Esophagus muscularis mucosa (tissue), 4 donors: ENCODE measurements around the gene CALCB. TPM values are rescaled to one million over a fixed set of nuclear protein-coding genes. Genes with fewer than 3 reads are reported as not detected.
"Not testable (repeated sequence)": the region's sequence is repeated elsewhere in the genome, so short reads cannot be mapped to it uniquely, and the experiment has no call there.

Experiments
- DNase-seq: peaks from one replicate; pipeline ENCODE4 v3.0.0-alpha.2; 2017; ENCODE audit errors: extremely low spot score
- H3K27ac ChIP-seq, 4 donors: fragments of 200-600 bp; sonication (generic); replicated peaks in 1 of 4; 1 replicate in 3 of 4; 2 replicates in 1 of 4; pipeline ENCODE4 v1.5.1; 2016 to 2019; ENCODE audit warnings: mild to moderate bottlenecking in 1 of 4
- H3K27me3 ChIP-seq, 4 donors: fragments of 200-600 bp; sonication (generic); one replicate each; pipeline versions ENCODE4 v1.5.1 to v1.6.0; 2016 to 2019
- H3K36me3 ChIP-seq, 4 donors: fragments of 200-600 bp; sonication (generic); one replicate each; pipeline ENCODE4 v1.5.1; 2016 to 2019
- H3K4me1 ChIP-seq, 4 donors: fragments of 200-600 bp; sonication (generic); one replicate each; pipeline ENCODE4 v1.5.1; 2016 to 2019
- H3K4me3 ChIP-seq, 4 donors: fragments of 200-600 bp; sonication (generic); 1 replicate in 2 of 4; 2 replicates in 2 of 4; pipeline ENCODE4 v1.5.1; 2016 to 2019; ENCODE audit warnings: mild to moderate bottlenecking in 4 of 4, moderate library complexity in 1 of 4
- H3K9me3 ChIP-seq, 4 donors: fragments of 200-600 bp; sonication (generic); 1 replicate in 3 of 4; 2 replicates in 1 of 4; pipeline ENCODE4 v1.5.1; 2016 to 2019
- EP300 ChIP-seq: sonication (generic); formaldehyde crosslinking; IDR thresholded peaks from one replicate; pipeline ENCODE4 v1.6.1; 2017; ENCODE audit warnings: antibody characterized with exemption
- POLR2A ChIP-seq: fragments of 450-650 bp; IDR thresholded peaks from one replicate; pipeline ENCODE4 v1.6.1; 2017; ENCODE audit warnings: antibody characterized with exemption, moderate library complexity, mild to moderate bottlenecking, low read depth
- POLR2AphosphoS5 ChIP-seq, 2 donors: sonication (generic); formaldehyde crosslinking; IDR thresholded peaks; one replicate each; pipeline ENCODE4 v1.6.1; 2017; ENCODE audit warnings: antibody characterized with exemption in 2 of 2
- WGBS: methylation state at CpG from one replicate; pipeline ENCODE4 v1.1.5; 2018; 5-methylcytosine and 5-hydroxymethylcytosine counted together
- intact Hi-C: fragments of 100-400 bp; cut with DNase I; formaldehyde crosslinking; loops from one replicate; pipeline ENCODE4 v1.15.1; 2023
- total RNA-seq, 4 donors: library from RNA; depleted of rRNA; stranded (reverse); fragments of >200 nt; gene quantifications; one replicate each; pipeline versions ENCODE4 v1.1.0 to v1.2.1, GENCODE V29; 2016
- TF ChIP-seq, protein P1 (sequence below), 3 experiments: fragments of 200-600 bp in 2 of 3; fragments of 450-650 bp in 1 of 3; sonication (generic) in 2 of 3; IDR thresholded peaks; one replicate each; pipeline ENCODE4 v1.5.1; 2017 to 2019; ENCODE audit warnings: antibody characterized with exemption in 3 of 3, mild to moderate bottlenecking in 2 of 3, moderate library complexity in 1 of 3

Gene CALCB
- total RNA-seq, 4 donors from 2014 or later, result not detected

DNA sequence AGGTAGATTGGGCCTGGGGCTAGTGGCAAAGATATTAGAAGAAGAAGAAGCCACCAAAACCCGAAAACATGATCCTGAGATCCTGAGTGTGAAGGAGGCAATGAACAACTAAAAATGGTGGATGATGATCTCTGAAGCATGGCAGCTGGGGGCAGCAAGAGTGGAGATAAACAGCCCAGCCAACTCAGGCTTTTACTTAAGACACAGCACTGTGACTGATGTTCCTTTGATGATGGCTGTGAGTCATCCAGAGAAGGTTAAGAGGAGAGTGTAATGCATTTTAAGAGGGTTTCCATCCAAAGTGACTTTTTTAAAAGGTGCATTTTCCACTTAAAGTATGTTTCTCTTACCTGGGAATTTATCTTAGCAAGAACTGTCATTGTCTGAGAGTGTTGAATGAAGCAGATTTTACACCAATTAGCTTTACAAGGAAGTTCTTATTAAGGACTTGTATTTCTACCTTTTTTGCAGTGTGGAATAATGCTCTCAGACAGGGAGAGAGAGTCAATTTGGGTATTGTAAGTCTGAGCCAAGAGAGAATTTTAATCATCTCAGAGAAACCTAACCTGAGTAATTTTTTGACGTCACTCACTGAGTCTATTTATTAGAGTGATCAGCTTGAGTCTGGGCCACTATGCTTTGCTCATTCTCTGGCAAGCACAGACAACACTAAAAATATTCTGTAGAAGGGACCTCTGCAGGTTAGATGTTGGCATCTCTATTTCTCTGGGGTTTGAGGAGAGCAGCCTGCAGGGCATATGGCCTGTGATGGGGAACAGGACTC is 14.1 kb upstream of the CALCB start:
- Histone ChIP-seq H3K9me3 (no peaks in the 10 kb centered on the region), H3K27me3 (no peaks in the 10 kb centered on the region), H3K27ac (no peak overlapping the region), H3K4me3 (no peak overlapping the region), H3K4me1 (no peaks in the 10 kb centered on the region), H3K36me3 (no peaks in the 10 kb centered on the region)
- WGBS, result 66% methylated on average over 2 of the region's 2 CpGs
- DNase-seq, result no peak
- intact Hi-C loops, result no loop called here
- no peak for TF ChIP-seq POLR2AphosphoS5 (IDR thresholded peaks at IDR 0.05)
- no peak for TF ChIP-seq POLR2A
- no peak for TF ChIP-seq EP300

DNA sequence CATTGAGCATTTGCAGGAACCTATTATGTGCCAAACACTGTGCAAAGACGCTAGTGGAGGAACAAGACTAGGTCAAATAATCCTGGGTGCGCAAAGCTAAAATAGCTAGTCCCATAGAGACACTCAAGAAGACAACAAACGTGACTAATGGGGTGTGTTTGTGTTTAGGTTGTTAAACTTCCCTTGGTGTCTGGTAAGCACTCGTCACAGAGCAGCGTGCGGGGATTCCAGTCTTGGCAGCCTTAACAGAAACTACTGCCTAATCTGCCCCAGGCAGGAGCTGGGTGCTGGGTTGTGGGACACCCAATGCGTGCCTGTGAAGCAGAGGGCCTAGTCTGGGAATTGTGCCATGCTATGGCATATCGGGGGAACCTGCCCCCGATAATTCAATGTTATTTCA is 10.8 kb upstream of the CALCB start:
- Histone ChIP-seq H3K27me3 (no peaks in the 10 kb centered on the region), H3K4me3 (no peak overlapping the region), H3K4me1 (no peaks in the 10 kb centered on the region), H3K9me3 (no peaks in the 10 kb centered on the region), H3K36me3 (no peaks in the 10 kb centered on the region), H3K27ac (no peak overlapping the region)
- no peak for DNase-seq
- TF ChIP-seq POLR2AphosphoS5 (IDR thresholded peaks at IDR 0.05) (no peak), POLR2A (no peak), EP300 (no peak)
- TF ChIP-seq, protein P1, sequence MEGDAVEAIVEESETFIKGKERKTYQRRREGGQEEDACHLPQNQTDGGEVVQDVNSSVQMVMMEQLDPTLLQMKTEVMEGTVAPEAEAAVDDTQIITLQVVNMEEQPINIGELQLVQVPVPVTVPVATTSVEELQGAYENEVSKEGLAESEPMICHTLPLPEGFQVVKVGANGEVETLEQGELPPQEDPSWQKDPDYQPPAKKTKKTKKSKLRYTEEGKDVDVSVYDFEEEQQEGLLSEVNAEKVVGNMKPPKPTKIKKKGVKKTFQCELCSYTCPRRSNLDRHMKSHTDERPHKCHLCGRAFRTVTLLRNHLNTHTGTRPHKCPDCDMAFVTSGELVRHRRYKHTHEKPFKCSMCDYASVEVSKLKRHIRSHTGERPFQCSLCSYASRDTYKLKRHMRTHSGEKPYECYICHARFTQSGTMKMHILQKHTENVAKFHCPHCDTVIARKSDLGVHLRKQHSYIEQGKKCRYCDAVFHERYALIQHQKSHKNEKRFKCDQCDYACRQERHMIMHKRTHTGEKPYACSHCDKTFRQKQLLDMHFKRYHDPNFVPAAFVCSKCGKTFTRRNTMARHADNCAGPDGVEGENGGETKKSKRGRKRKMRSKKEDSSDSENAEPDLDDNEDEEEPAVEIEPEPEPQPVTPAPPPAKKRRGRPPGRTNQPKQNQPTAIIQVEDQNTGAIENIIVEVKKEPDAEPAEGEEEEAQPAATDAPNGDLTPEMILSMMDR (IDR thresholded peaks at IDR 0.05), result no peak
- intact Hi-C loops, result no loop called here
- 88% methylated on average over 9 of the region's 9 CpGs for WGBS

DNA sequence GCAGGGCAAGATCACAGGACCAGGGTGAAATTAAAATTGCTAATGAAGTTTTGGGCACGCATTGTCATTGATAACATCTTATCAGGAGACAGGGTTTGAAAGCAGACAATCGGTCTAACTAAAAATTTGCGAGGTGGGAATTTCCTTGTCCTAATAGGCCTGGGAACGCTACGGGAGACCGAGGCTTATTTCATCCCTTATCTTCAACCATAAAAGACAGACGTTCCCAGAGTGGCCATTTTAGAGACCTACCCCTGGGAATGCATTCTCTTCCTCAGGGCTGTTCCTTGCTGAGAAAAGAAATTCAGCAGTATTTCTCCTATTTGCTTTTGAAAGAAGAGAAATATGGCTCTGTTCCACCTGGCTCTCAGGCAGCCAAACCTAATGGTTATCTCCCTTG is 3.6 kb upstream of the CALCB start:
- intact Hi-C loops, H3K36me3 ChIP-seq, H3K9me3 ChIP-seq, H3K27ac ChIP-seq, H3K4me3 ChIP-seq, DNase-seq: not testable (repeated sequence)
- 91% methylated on average over 7 of the region's 7 CpGs for WGBS
- Histone ChIP-seq H3K27me3 (peaks cover 0 to 46% (median 30%) of the 10 kb centered on the region in 4 donors), H3K4me1 (peaks cover 17 to 23% (median 20%) of the 10 kb centered on the region in 4 donors)

DNA sequence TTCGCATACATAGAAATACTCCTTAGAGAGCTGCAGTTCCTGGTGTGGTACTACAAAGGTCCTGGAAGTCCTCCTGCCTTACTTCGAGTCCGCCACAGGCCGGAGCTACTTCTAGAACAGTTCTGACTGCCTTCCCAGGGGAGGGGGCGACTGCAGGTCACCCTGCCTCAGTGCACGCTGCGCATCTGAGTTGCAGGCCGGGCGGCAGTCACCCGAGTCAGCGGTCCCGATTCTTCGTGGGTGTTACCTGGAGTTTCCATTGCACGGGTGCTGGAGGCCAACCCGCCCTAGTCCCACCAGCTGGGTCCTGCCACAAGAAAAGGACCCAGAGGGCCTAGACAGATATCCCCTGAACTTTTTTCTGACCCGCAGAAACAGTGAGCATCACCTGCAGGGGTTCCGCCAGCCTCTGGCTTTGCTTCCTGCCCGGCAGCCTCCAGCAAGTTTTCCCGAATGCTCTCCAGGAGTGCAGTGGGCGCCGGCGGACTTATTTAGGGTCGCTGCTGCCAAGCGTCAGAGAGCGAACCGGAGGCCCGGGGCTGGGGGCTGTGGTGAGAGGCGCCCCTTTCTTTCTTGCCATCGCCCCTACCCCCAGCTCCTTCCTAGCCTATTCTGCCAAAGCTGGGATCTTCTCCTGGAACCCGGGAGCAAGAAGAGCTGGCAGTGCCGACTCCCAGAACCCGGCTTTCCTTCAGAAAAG is 1.7 kb upstream of the CALCB start:
- intact Hi-C loops, result no loop called here
- Histone ChIP-seq H3K4me1 (peaks cover 18 to 26% (median 22%) of the 10 kb centered on the region in 4 donors), H3K4me3 (no peak overlapping the region), H3K9me3 (peaks cover 0 to 4% (median 0%) of the 10 kb centered on the region in 4 donors), H3K27ac (no peak overlapping the region), H3K27me3 (peaks cover 0 to 57% (median 35%) of the 10 kb centered on the region in 4 donors), H3K36me3 (no peaks in the 10 kb centered on the region)
- DNase-seq, result no peak
- WGBS, result 88% methylated on average over 26 of the region's 32 CpGs
- TF ChIP-seq POLR2A, result no peak
- TF ChIP-seq POLR2AphosphoS5 (IDR thresholded peaks at IDR 0.05), result no peak
- TF ChIP-seq, protein P1 (IDR thresholded peaks at IDR 0.05), result no peak
- no peak for TF ChIP-seq EP300

DNA sequence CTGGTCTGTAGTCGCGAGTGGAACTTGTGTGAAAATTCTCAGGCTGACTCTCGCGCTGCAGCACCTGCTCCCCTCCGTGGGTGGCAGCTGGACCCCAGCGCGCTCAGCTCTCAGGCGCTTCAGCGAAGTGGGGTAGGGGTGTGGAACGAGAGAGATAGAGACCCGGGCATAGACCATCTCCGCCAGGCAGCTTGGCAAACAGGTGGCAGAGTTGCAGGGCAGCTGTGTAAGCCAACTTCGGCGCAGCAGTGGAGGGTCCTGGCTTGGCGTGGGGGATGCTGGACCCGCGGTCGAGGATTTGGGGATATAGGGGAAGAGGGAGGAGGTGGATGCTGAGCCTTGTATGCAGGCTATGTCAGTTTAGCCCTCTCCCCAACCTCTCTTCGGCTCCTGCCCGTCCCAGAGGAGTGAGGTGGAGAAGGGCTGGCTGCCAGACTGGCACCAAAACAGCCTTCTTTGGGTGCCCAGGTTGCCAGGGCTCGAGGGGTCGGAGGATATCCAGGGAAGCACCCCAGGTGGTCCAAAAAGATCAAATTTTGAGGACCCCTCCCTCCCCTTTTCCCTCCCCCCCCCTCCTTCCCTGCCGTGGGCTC is 746 bp upstream of the CALCB start:
- TF ChIP-seq EP300, result no peak
- TF ChIP-seq POLR2AphosphoS5 (IDR thresholded peaks at IDR 0.05), result no peak
- TF ChIP-seq, protein P1 (IDR thresholded peaks at IDR 0.05), result no peak
- Histone ChIP-seq H3K27me3 (peaks cover 0 to 57% (median 35%) of the 10 kb centered on the region in 4 donors), H3K27ac (no peak overlapping the region), H3K9me3 (peaks cover 0 to 4% (median 0%) of the 10 kb centered on the region in 4 donors), H3K4me1 (peaks cover 18 to 26% (median 22%) of the 10 kb centered on the region in 4 donors), H3K36me3 (no peaks in the 10 kb centered on the region), H3K4me3 (no peak overlapping the region)
- WGBS, result 85% methylated on average over 22 of the region's 23 CpGs
- intact Hi-C loops, result no loop called here
- DNase-seq, result no peak
